Globus pallidus (tissue), 1 donor: ENCODE data around the gene DOCK6.

Experiments used
- DNase-seq: peaks from one replicate; pipeline ENCODE4 v3.0.0-alpha.2; 2015; ENCODE audit warnings: low spot score

Gene DOCK6

GRCh38 chr19:11244846-11245589, 17.3 kb downstream of the DOCK6 start:
- no peak for DNase-seq

- DNase-seq = no peak
Measured at GRCh38 chr19:11243798-11244169, 18.5 kb downstream of the DOCK6 start.

GRCh38 chr19:11242864-11243797, 19.2 kb downstream of the DOCK6 start:
- DNase-seq = peak; percentile 89

- DNase-seq = no peak
Measured at GRCh38 chr19:11242025-11242424, 20.3 kb downstream of the DOCK6 start.

- no peak for DNase-seq
Measured at GRCh38 chr19:11240008-11240444, 22.3 kb downstream of the DOCK6 start.

- DNase-seq = no peak
Measured at GRCh38 chr19:11239377-11240000, 22.8 kb downstream of the DOCK6 start, which contains the start of gene ANGPTL8. ANGPTL8 (plus strand) TSS chr19:11239619; CDS start chr19:11239638, 19 bp downstream.

GRCh38 chr19:11238781-11239376, 23.4 kb downstream of the DOCK6 start:
- no peak for DNase-seq

GRCh38 chr19:11238041-11238440, 24.3 kb downstream of the DOCK6 start:
- no peak for DNase-seq

GRCh38 chr19:11237321-11237720, 25.0 kb downstream of the DOCK6 start:
- DNase-seq = no peak

GRCh38 chr19:11236324-11237301, 25.7 kb downstream of the DOCK6 start:
- DNase-seq = no peak

GRCh38 chr19:11234486-11235075, 27.7 kb downstream of the DOCK6 start:
- no peak for DNase-seq

- no peak for DNase-seq
Measured at GRCh38 chr19:11233073-11233472, 29.3 kb downstream of the DOCK6 start.

- DNase-seq = no peak
Measured at GRCh38 chr19:11232555-11232954, 29.8 kb downstream of the DOCK6 start.

GRCh38 chr19:11230621-11231386, 31.5 kb downstream of the DOCK6 start:
- no peak for DNase-seq

- no peak for DNase-seq
Measured at GRCh38 chr19:11227195-11227886, 35.0 kb downstream of the DOCK6 start.

- no peak for DNase-seq
Measured at GRCh38 chr19:11226716-11227166, 35.6 kb downstream of the DOCK6 start.

- no peak for DNase-seq
Measured at GRCh38 chr19:11225815-11226214, 36.5 kb downstream of the DOCK6 start.

- no peak for DNase-seq
Measured at GRCh38 chr19:11225172-11225571, 37.2 kb downstream of the DOCK6 start.

- DNase-seq = no peak
Measured at GRCh38 chr19:11224429-11224828, 37.9 kb downstream of the DOCK6 start.
